AG04450 (cell line): Measurements from ENCODE around the gene ZNF142. TPM values are rescaled to one million over a fixed set of nuclear protein-coding genes. Genes with fewer than 3 reads are reported as not detected.
A peak's percentile ranks its signal among the peaks of the same experiment; 100 is the strongest.

ENCODE experiments used
- CTCF ChIA-PET: fragments of 300-600, 350-600 bp; formaldehyde crosslinking; extraction: SDS; loops from one replicate; lab custom pipeline; 2022; ENCODE audit warnings: antibody characterized with exemption, inconsistent platforms; lab: Charles Lee
- POLR2A ChIA-PET: fragments of 350-600 bp; formaldehyde crosslinking; extraction: SDS; loops from one replicate; lab custom pipeline; 2021; ENCODE audit warnings: antibody characterized with exemption, inconsistent platforms; lab: Yijun Ruan, JAX
- DNase-seq: peaks from one replicate; pipeline ENCODE4 v3.0.0-alpha.2; 2011; ENCODE audit warnings: low read depth, low spot score
- H3K27ac ChIP-seq: one replicate; pipeline ENCODE4 v1.5.1; 2012; ENCODE audit warnings: low read depth, low read length, control low read depth
- H3K27me3 ChIP-seq: one replicate; pipeline ENCODE4 v1.6.0; 2012; ENCODE audit warnings: low read length; ENCODE audit not compliant: control insufficient read depth, insufficient read depth
- H3K4me3 ChIP-seq: 2 replicates; pipeline ENCODE4 v1.5.1; 2011; ENCODE audit warnings: mild to moderate bottlenecking, low read depth, low read length, control low read depth
- H3K9me3 ChIP-seq: 2 replicates; pipeline ENCODE4 v1.5.1; 2012; ENCODE audit warnings: low read length; ENCODE audit not compliant: control insufficient read depth, insufficient read depth
- CTCF ChIP-seq: IDR thresholded peaks from 2 replicates; pipeline ENCODE4 v1.5.1; 2011; ENCODE audit warnings: low read depth, low read length, control low read depth, inconsistent platforms
- polyA plus RNA-seq: library from polyadenylated mRNA; depleted of rRNA; stranded (reverse); fragments of >200 nt; gene quantifications from 2 replicates; pipeline ENCODE4 v1.2.3, GENCODE V29; 2011; rRNA removed
- small RNA-seq: library from RNA; depleted of rRNA; stranded (forward); fragments of <200 nt; gene quantifications from one replicate; pipeline ENCODE3, GENCODE V24; 2012; ENCODE audit warnings: low read depth; ENCODE audit not compliant: insufficient read length

Gene ZNF142
- polyA plus RNA-seq, 1 experiment = 3.5 TPM

GRCh38 chr2:218618102-218618860 is 41.1 kb downstream of the ZNF142 start:
- ChIA-PET CTCF (no interaction called here), POLR2A (no interaction called here)
- Histone ChIP-seq H3K27me3 (no peaks in the 10 kb centered on the region), H3K4me3 (no peak overlapping the region), H3K27ac (no peak overlapping the region), H3K9me3 (no peaks in the 10 kb centered on the region)
- no peak for TF ChIP-seq CTCF
- DNase-seq = no peak

- ChIA-PET CTCF (interaction anchor here (2.3 kb wide), 1 partner anchor 32 kb away, joined by 9 read pairs; no protein-coding TSS in a partner anchor), POLR2A (no interaction called here)
- Histone ChIP-seq H3K4me3 (no peak overlapping the region), H3K27ac (no peak overlapping the region), H3K9me3 (no peaks in the 10 kb centered on the region), H3K27me3 (peaks cover 3% of the 10 kb centered on the region)
- DNase-seq = no peak
- TF ChIP-seq CTCF = no peak
Observed at GRCh38 chr2:218615868-218616315, 43.5 kb downstream of the ZNF142 start.

GRCh38 chr2:218607436-218608115 is 51.8 kb downstream of the ZNF142 start, which contains the start of gene PLCD4:
Gene PLCD4, plus strand, starts transcription at chr2:218607899. Its CDS starts 7,841 bp downstream, at chr2:218615740.
- TF ChIP-seq CTCF = no peak
- H3K27me3 ChIP-seq = peaks cover under 1% of the 10 kb centered on the region
- peak within 1 kb of the TSS; percentile 51 for H3K4me3 ChIP-seq
- POLR2A ChIA-PET = interaction anchor here (1.0 to 1.6 kb wide), 3 partner anchors 13 to 52 kb away, joined by 3 to 11 read pairs (median 4); partner anchors contain the start of genes BCS1L and ZNF142
- H3K27ac ChIP-seq = peak within 1 kb of the TSS; percentile 21
- CTCF ChIA-PET = interaction anchor here (0.6 to 2.9 kb wide), 7 partner anchors 9 to 604 kb away, joined by 3 to 14 read pairs (median 4); partner anchors contain the start of gene TTLL4
- no peaks in the 10 kb centered on the region for H3K9me3 ChIP-seq
- peak; percentile 27 for DNase-seq

GRCh38 chr2:218605432-218605831 is 54.0 kb downstream of the ZNF142 start:
- POLR2A ChIA-PET = no interaction called here
- no peaks in the 10 kb centered on the region for H3K27me3 ChIP-seq
- TF ChIP-seq CTCF = no peak
- CTCF ChIA-PET = no interaction called here
- peak overlapping the region; percentile 39 for H3K27ac ChIP-seq
- no peaks in the 10 kb centered on the region for H3K9me3 ChIP-seq
- H3K4me3 ChIP-seq = no peak overlapping the region
- DNase-seq = peak; percentile 34

Small RNA genes within 50 kb of the gene (small RNA-seq; reads per million reads assigned to genes)
- not detected for gene RNU6-136P

Other genes with a start within 250 kb of the ZNF142 start
- gene VIL1, start 240.5 kb downstream of the ZNF142 start, polyA plus RNA-seq = 0.06 TPM in 1 of 2 replicates, not detected in the other
- 2.8 and 4.9 TPM in 2 replicates for gene USP37, start 91.3 kb downstream of the ZNF142 start, polyA plus RNA-seq
- gene CNOT9, start 90.8 kb downstream of the ZNF142 start, polyA plus RNA-seq = 60.2 and 77.1 TPM in 2 replicates
- gene PLCD4, start 51.7 kb downstream of the ZNF142 start, polyA plus RNA-seq = 4.7 and 4.9 TPM in 2 replicates
- 26.7 and 28.4 TPM in 2 replicates for gene BCS1L, start 60 bp upstream of the ZNF142 start, polyA plus RNA-seq
- 57.5 and 76.3 TPM in 2 replicates for gene RNF25, start 12.4 kb upstream of the ZNF142 start, polyA plus RNA-seq
- 52.5 and 53.1 TPM in 2 replicates for gene STK36, start 12.5 kb upstream of the ZNF142 start, polyA plus RNA-seq
- gene TTLL4, start 51.2 kb upstream of the ZNF142 start, polyA plus RNA-seq = 16.3 and 18.0 TPM in 2 replicates
- gene CYP27A1, start 122.5 kb upstream of the ZNF142 start, polyA plus RNA-seq = 25.6 and 31.0 TPM in 2 replicates
- not detected in 2 replicates for gene PRKAG3, start 172.2 kb upstream of the ZNF142 start, polyA plus RNA-seq
- gene WNT6, start 200.2 kb upstream of the ZNF142 start, polyA plus RNA-seq = not detected in 2 replicates
- not detected in 2 replicates for gene WNT10A, start 221.2 kb upstream of the ZNF142 start, polyA plus RNA-seq